Testis (tissue), 2 donors: Measurements from ENCODE around the gene MEGF6.

ENCODE experiments used
- POLR2A ChIP-seq: fragments of 450-650 bp; IDR thresholded peaks from one replicate; pipeline ENCODE4 v1.6.1; 2017; ENCODE audit warnings: antibody characterized with exemption, mild to moderate bottlenecking, moderate library complexity
- TF ChIP-seq, protein P1 (sequence below), 3 experiments: fragments of 450-650 bp in 2 of 3; fragments of 200-600 bp in 1 of 3; sonication (generic) in 1 of 3; IDR thresholded peaks; one replicate each; pipeline ENCODE4 v1.5.1; 2016 to 2019; ENCODE audit warnings: antibody characterized with exemption in 3 of 3, mild to moderate bottlenecking in 2 of 3, moderate library complexity in 1 of 3

DNA sequence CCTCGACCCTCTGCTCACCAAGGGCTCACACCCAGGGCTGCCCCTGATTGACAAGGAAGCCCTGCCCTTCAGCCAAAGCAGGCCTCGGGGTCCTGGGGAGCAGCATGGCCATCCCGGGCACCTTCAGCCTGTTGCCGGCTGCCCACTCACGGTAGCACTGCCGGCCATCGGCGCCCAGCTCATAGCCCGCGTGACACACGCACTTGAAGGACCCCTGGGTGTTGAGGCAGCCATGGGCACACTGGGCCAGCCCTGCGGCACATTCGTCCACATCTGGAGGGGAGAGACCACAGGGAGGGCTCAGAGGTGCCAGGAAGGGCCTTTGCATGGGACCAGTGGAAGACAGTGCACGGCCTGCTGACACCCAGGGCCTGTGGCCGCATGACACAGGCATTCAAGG is 99.5 kb downstream of the MEGF6 start:
- TF ChIP-seq, protein P1, sequence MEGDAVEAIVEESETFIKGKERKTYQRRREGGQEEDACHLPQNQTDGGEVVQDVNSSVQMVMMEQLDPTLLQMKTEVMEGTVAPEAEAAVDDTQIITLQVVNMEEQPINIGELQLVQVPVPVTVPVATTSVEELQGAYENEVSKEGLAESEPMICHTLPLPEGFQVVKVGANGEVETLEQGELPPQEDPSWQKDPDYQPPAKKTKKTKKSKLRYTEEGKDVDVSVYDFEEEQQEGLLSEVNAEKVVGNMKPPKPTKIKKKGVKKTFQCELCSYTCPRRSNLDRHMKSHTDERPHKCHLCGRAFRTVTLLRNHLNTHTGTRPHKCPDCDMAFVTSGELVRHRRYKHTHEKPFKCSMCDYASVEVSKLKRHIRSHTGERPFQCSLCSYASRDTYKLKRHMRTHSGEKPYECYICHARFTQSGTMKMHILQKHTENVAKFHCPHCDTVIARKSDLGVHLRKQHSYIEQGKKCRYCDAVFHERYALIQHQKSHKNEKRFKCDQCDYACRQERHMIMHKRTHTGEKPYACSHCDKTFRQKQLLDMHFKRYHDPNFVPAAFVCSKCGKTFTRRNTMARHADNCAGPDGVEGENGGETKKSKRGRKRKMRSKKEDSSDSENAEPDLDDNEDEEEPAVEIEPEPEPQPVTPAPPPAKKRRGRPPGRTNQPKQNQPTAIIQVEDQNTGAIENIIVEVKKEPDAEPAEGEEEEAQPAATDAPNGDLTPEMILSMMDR (IDR thresholded peaks at IDR 0.05) = no peak
- no peak for TF ChIP-seq POLR2A
